GM23248 (cell line): Measurements from ENCODE around the gene TMEM98. TPM values are rescaled to one million over a fixed set of nuclear protein-coding genes. Genes with fewer than 3 reads are reported as not detected.
"Not testable (repeated sequence)": the region's sequence is repeated elsewhere in the genome, so short reads cannot be mapped to it uniquely, and the experiment has no call there.

Experiments used
- DNase-seq: peaks from one replicate; pipeline ENCODE4 v3.0.0-alpha.2; 2015
- H2AFZ ChIP-seq: fragments of 200-600 bp; sonication (generic); 2 replicates; pipeline ENCODE4 v1.6.1; 2016; ENCODE audit warnings: antibody characterized with exemption
- H3F3A ChIP-seq: fragments of 200-600 bp; sonication (generic); 2 replicates; pipeline ENCODE4 v1.6.1; 2016; ENCODE audit warnings: mild to moderate bottlenecking, antibody characterized with exemption, mixed run types; ENCODE audit not compliant: insufficient read depth
- H3K27ac ChIP-seq: fragments of 200-600 bp; sonication (generic); 2 replicates; pipeline ENCODE4 v1.5.1; 2016; ENCODE audit warnings: mild to moderate bottlenecking
- H3K27me3 ChIP-seq: fragments of 200-600 bp; sonication (generic); replicated peaks from 2 replicates; pipeline ENCODE4 v1.6.1; 2016; ENCODE audit warnings: mild to moderate bottlenecking; ENCODE audit not compliant: insufficient read depth
- H3K36me3 ChIP-seq: fragments of 200-600 bp; sonication (generic); 2 replicates; pipeline ENCODE4 v1.6.1; 2016; ENCODE audit warnings: low read depth, mild to moderate bottlenecking
- H3K4me1 ChIP-seq: fragments of 200-600 bp; sonication (generic); 2 replicates; pipeline ENCODE4 v1.6.1; 2016; ENCODE audit warnings: mild to moderate bottlenecking; ENCODE audit not compliant: insufficient read depth
- H3K4me2 ChIP-seq: fragments of 200-600 bp; sonication (generic); one replicate; pipeline ENCODE4 v1.6.1; 2016; ENCODE audit warnings: mild to moderate bottlenecking; ENCODE audit not compliant: unreplicated experiment
- H3K4me3 ChIP-seq: fragments of 200-600 bp; sonication (generic); 2 replicates; pipeline ENCODE4 v1.5.1; 2016; ENCODE audit warnings: mild to moderate bottlenecking
- H3K79me2 ChIP-seq: fragments of 200-600 bp; sonication (generic); 2 replicates; pipeline ENCODE4 v1.6.1; 2016; ENCODE audit warnings: mild to moderate bottlenecking; ENCODE audit not compliant: insufficient read depth
- H3K9ac ChIP-seq: fragments of 200-600 bp; sonication (generic); 2 replicates; pipeline ENCODE4 v1.6.1; 2016; ENCODE audit warnings: mild to moderate bottlenecking
- H3K9me2 ChIP-seq: fragments of 200-600 bp; sonication (generic); 2 replicates; pipeline ENCODE4 v1.6.1; 2016; ENCODE audit warnings: mixed run types, mild to moderate bottlenecking, moderate library complexity; ENCODE audit not compliant: insufficient read depth
- H3K9me3 ChIP-seq: fragments of 200-600 bp; sonication (generic); one replicate; pipeline ENCODE4 v1.6.1; 2017; ENCODE audit warnings: low read depth
- H4K20me1 ChIP-seq: fragments of 200-600 bp; sonication (generic); 2 replicates; pipeline ENCODE4 v1.6.0; 2016; ENCODE audit not compliant: insufficient read depth
- EZH2 ChIP-seq: fragments of 200-600 bp; sonication (generic); IDR thresholded peaks from 2 replicates; pipeline ENCODE4 v1.6.1; 2018; ENCODE audit warnings: antibody characterized with exemption, mild to moderate bottlenecking; ENCODE audit not compliant: insufficient read depth, poor library complexity, severe bottlenecking
- EZH2phosphoT487 ChIP-seq: fragments of 200-600 bp; sonication (generic); IDR thresholded peaks from 2 replicates; pipeline ENCODE4 v1.6.1; 2018; ENCODE audit warnings: antibody characterized with exemption, moderate library complexity, mild to moderate bottlenecking, low read depth; ENCODE audit not compliant: insufficient read depth
- WGBS, 2 experiments: methylation state at CpG; one replicate each; pipeline ENCODE4 v1.1.6; 2015 to 2017; ENCODE audit warnings: low lambda C conversion rate in 2 of 2, low coverage in 1 of 2; ENCODE audit errors: missing lambda C conversion rate in 2 of 2; 5-methylcytosine and 5-hydroxymethylcytosine counted together
- in situ Hi-C: fragments of 300-500 bp; cut with MboI; formaldehyde crosslinking; loops from 2 replicates; pipeline ENCODE4 v1.15.0; 2020
- polyA plus RNA-seq: library from polyadenylated mRNA; unstranded; fragments of >200 nt; fragmentation: Nextera tagmentation; extraction: Ambion mirVana; gene quantifications from 2 replicates; pipeline ENCODE4 v1.2.1, GENCODE V29; 2016
- total RNA-seq: library from RNA; depleted of rRNA; stranded (reverse); fragments of >200 nt; shearing (Covaris generic); gene quantifications from 2 replicates; pipeline ENCODE4 v1.2.3, GENCODE V29; 2014

TMEM98 gene
- total and polyA plus RNA-seq, 2 experiments from 2014 or later = 148 to 153 TPM

DNA sequence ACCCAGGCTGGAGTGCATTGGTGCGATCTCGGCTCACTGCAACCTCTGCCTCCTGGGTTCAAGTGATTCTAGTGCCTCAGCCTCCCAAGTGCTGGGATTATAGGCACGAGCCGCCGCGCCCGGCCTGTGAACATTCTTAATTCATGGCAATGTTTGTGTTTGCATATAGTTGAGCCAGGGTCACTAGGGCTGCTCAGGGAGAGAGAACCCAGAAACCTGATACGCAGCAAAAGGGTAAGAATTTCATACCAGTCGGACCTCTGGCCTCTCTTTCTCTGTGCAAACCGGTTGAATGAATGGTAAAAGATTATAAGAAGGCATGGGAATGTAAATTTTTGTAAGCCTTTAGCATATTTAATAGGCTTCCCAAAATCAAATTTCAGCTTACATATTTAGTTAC, 6.9 kb upstream of the TMEM98 start:
- in situ Hi-C loops = loop anchor here (25.0 kb wide), 1 partner anchor 259 kb away; no protein-coding TSS in a partner anchor

DNA sequence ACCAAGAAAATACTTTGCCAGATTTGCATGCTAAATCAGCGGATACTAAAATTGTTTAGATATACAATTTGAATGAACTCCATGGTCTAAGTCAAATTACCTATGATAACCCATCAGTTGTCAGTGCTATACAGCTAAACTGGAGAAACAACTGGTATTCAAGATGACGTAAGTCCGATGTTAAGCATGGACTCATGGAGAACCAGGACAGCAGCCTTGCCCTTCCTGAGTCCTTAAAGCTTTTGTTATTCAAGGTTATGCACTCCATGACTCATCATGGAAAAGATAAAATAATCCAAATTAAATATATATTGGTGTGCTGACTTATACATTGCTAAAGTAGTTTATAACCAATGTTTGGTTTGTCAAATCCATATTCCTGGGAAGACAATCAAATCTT, 4.0 kb upstream of the TMEM98 start:
- in situ Hi-C loops = loop anchor here (25.0 kb wide), 1 partner anchor 262 kb away; no protein-coding TSS in a partner anchor
- not testable (repeated sequence) for H3K79me2 ChIP-seq, H4K20me1 ChIP-seq, H3K27ac ChIP-seq, H3K9me2 ChIP-seq, H3K27me3 ChIP-seq, H3K9me3 ChIP-seq, H3K4me2 ChIP-seq, H3K36me3 ChIP-seq, H3K9ac ChIP-seq, H3F3A ChIP-seq, H2AFZ ChIP-seq, H3K4me3 ChIP-seq
- H3K4me1 ChIP-seq = peaks cover 10% of the 10 kb centered on the region; the same call in 1 of the 2 replicates
- 81 to 82% methylated on average over 3 of the region's 3 CpGs for WGBS, 2 experiments
- peak; percentile 30 for DNase-seq

More for the DNA sequence above, 6.9 kb upstream of the TMEM98 start:
- no peak for DNase-seq
- no peaks in the 10 kb centered on the region for H3K79me2 ChIP-seq
- H3K4me1 ChIP-seq = no peaks in the 10 kb centered on the region
- H3K9me2 ChIP-seq = no peaks in the 10 kb centered on the region
- no peaks in the 10 kb centered on the region for H4K20me1 ChIP-seq
- H3K4me2 ChIP-seq = no peak overlapping the region
- 86 to 90% methylated on average over 10 of the region's 10 CpGs for WGBS, 2 experiments
- no peaks in the 10 kb centered on the region for H3K27me3 ChIP-seq
- H3K9ac ChIP-seq = no peak overlapping the region
- TF ChIP-seq EZH2 (no peak), EZH2phosphoT487 (no peak)
- no peak overlapping the region for H2AFZ ChIP-seq
- no peak overlapping the region for H3K27ac ChIP-seq
- no peaks in the 10 kb centered on the region for H3K36me3 ChIP-seq
- no peaks in the 10 kb centered on the region for H3K9me3 ChIP-seq
- no peaks in the 10 kb centered on the region; the same call in 1 of the 2 replicates for H3F3A ChIP-seq
- no peak overlapping the region for H3K4me3 ChIP-seq

DNA sequence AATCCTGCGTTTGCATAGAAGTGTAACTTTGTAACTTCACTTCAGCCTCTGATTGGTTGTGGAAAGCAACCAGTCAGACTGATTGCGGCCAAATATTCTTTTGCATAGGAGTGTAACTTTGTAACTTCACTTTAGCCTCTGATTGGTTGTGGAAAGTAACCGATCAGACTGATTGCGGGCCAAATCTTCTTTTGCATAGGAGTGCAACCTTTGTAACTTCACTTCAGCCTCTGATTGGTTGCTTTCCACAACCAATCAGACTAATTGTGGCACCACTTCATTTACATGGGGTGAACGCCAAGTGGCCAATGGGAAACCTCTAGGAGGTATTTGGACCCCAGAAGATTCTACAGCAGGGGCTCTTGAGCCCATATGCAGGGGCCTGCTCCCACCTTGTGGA, 1.8 kb upstream of the TMEM98 start:
- WGBS, 2 experiments = 97 to 99% methylated on average over 5 of the region's 5 CpGs
- no peaks in the 10 kb centered on the region for H3K27me3 ChIP-seq
- peaks cover 19% of the 10 kb centered on the region for H3K79me2 ChIP-seq

DNA sequence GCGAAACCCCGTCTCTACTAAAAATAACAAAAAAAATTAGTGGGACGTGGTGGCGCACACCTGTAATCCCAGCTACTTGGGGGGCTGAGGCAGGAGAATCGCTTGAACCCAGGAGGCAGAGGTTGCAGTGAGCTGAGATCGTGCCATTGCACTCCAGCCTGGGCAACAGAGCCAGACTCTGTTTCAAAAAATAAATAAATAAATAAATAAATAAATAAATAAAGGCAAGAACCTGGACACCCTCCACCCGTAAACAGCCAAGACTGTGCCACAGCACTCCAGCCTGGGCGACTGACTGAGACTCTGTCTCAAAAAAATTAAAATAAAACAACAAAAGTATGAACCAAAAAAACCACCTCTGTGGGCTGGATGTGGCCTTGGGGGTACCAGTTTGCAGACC, 1.2 kb upstream of the TMEM98 start:
- H3F3A ChIP-seq, H4K20me1 ChIP-seq, H3K27ac ChIP-seq, H3K36me3 ChIP-seq, H3K4me3 ChIP-seq, H3K9me2 ChIP-seq, H3K9me3 ChIP-seq, H3K4me2 ChIP-seq, DNase-seq, in situ Hi-C loops, H3K27me3 ChIP-seq: not testable (repeated sequence)
- 90 to 91% methylated on average over 8 of the region's 8 CpGs for WGBS, 2 experiments
- H3K9ac ChIP-seq = peak overlapping the region; percentile 95; the same call in 1 of the 2 replicates
- H3K79me2 ChIP-seq = peaks cover 19% of the 10 kb centered on the region
- H3K4me1 ChIP-seq = peaks cover 14% of the 10 kb centered on the region; the same call in 1 of the 2 replicates
- peak overlapping the region; percentile 97 for H2AFZ ChIP-seq

More for the DNA sequence above, 1.8 kb upstream of the TMEM98 start:
- Histone ChIP-seq H3K27ac (no peak overlapping the region), H3K9me2 (no peaks in the 10 kb centered on the region), H3K4me3 (no peak overlapping the region), H4K20me1 (no peaks in the 10 kb centered on the region), H3K4me1 (peaks cover 14% of the 10 kb centered on the region; the same call in 1 of the 2 replicates), H3K9me3 (no peaks in the 10 kb centered on the region), H3K9ac (no peak overlapping the region), H2AFZ (no peak overlapping the region), H3K36me3 (no peaks in the 10 kb centered on the region), H3K4me2 (no peak overlapping the region), H3F3A (peaks cover 6% of the 10 kb centered on the region)
- in situ Hi-C loops = no loop called here
- DNase-seq = no peak
- no peak for TF ChIP-seq EZH2phosphoT487
- TF ChIP-seq EZH2 = no peak

DNA sequence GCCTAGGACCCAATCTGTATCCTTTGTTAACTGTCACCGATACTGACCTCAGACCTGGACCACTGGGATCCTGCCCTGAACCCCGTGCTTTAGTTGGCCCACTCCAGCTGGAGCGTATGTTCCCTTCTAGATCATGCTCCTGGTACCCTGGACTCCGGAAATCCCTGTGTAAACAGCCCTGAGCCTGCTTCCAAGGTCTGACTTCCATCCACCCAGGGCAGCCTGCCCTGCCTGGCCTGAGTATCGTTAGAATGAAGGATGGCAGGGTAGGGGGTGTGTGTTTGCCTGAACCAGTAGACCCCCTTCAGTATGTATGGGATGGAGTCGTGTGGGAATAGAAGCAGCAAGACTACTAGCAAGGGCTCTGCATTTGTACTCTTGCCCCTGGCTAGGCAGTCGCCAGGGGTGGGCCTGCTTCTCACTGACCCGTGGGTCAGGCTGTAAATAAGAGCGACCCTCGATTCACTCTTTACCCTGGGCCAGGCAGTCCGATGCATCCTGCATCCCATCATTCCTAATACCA, 691 bp upstream of the TMEM98 start:
- Histone ChIP-seq H3K9me3 (no peaks in the 10 kb centered on the region), H3K4me2 (peak overlapping the region; percentile 72), H3K79me2 (peaks cover 19% of the 10 kb centered on the region), H3K9ac (peak overlapping the region; percentile 95), H3K9me2 (no peaks in the 10 kb centered on the region), H3K27ac (0 out of 2 replicates have a peak overlapping the region, but pooled peaks have one; percentile 15), H3K4me1 (peaks cover 14% of the 10 kb centered on the region; the same call in 1 of the 2 replicates), H3K4me3 (peak overlapping the region; percentile 85), H3K36me3 (no peaks in the 10 kb centered on the region), H2AFZ (peak overlapping the region; percentile 97), H4K20me1 (no peaks in the 10 kb centered on the region), H3K27me3 (no peaks in the 10 kb centered on the region), H3F3A (peaks cover 6% of the 10 kb centered on the region)
- in situ Hi-C loops = no loop called here
- TF ChIP-seq EZH2 = no peak
- no peak for TF ChIP-seq EZH2phosphoT487
- 24 to 26% methylated on average over 11 of the region's 11 CpGs for WGBS, 2 experiments
- peak; percentile 32 for DNase-seq
